ENCODE measurements around the gene SIX1. TPM values are rescaled to one million over a fixed set of nuclear protein-coding genes. Genes with fewer than 3 reads are reported as not detected.

The SIX1 gene
- total RNA-seq, 2 experiments from 2014 or later: not detected

- ChIA-PET CTCF (interaction anchor here (1.4 to 2.2 kb wide), 2 partner anchors 12 to 389 kb away, joined by 6 to 8 read pairs; no protein-coding TSS in a partner anchor), POLR2A (no interaction called here)
- peaks cover 21% of the 10 kb centered on the region for H3K4me1 Mint-ChIP-seq (ENCODE audit: low read depth)
- peaks cover 64% of the 10 kb centered on the region for H3K27me3 Mint-ChIP-seq (ENCODE audit: low read depth)
- peaks cover 6% of the 10 kb centered on the region for H3K36me3 Mint-ChIP-seq (ENCODE audit: low read depth)
- no peak for DNase-seq
- H3K27ac Mint-ChIP-seq: no peak overlapping the region
- H3K4me3 Mint-ChIP-seq: no peak overlapping the region
- no peak for ATAC-seq
- H3K9me3 Mint-ChIP-seq (ENCODE audit: insufficient read depth): no peaks in the 10 kb centered on the region
Observed at GRCh38 chr14:60636879-60637478, 12.3 kb downstream of the SIX1 start.

GRCh38 chr14:60634153-60634552 lies 15.1 kb downstream of the SIX1 start:
- POLR2A ChIA-PET: interaction anchor here (0.6 kb wide), 1 partner anchor 69 kb away, joined by 3 read pairs; no protein-coding TSS in a partner anchor
- Mint-ChIP-seq H3K36me3 (ENCODE audit: low read depth) (peaks cover 2% of the 10 kb centered on the region), H3K9me3 (ENCODE audit: insufficient read depth) (no peaks in the 10 kb centered on the region), H3K27me3 (ENCODE audit: low read depth) (peaks cover 53% of the 10 kb centered on the region), H3K4me3 (no peak overlapping the region), H3K4me1 (ENCODE audit: low read depth) (peaks cover 23% of the 10 kb centered on the region), H3K27ac (no peak overlapping the region)
- no peak for DNase-seq
- CTCF ChIA-PET: no interaction called here
- no peak for ATAC-seq

- POLR2A ChIA-PET: interaction anchor here (1.1 kb wide), 1 partner anchor 622 kb away, joined by 3 read pairs; no protein-coding TSS in a partner anchor
- peaks cover 48% of the 10 kb centered on the region for H3K27me3 Mint-ChIP-seq (ENCODE audit: low read depth)
- H3K27ac Mint-ChIP-seq: no peak overlapping the region
- peak; percentile 42 for DNase-seq
- ATAC-seq: peak; percentile 77
- H3K9me3 Mint-ChIP-seq (ENCODE audit: insufficient read depth): no peaks in the 10 kb centered on the region
- peaks cover 2% of the 10 kb centered on the region for H3K36me3 Mint-ChIP-seq (ENCODE audit: low read depth)
- peak overlapping the region; percentile 20 for H3K4me3 Mint-ChIP-seq
- CTCF ChIA-PET: interaction anchor here (1.1 to 1.4 kb wide), 2 partner anchors 392 to 402 kb away, joined by 3 to 5 read pairs; no protein-coding TSS in a partner anchor
- peaks cover 17% of the 10 kb centered on the region for H3K4me1 Mint-ChIP-seq (ENCODE audit: low read depth)
Observed at GRCh38 chr14:60632777-60633176, 16.5 kb downstream of the SIX1 start.

GRCh38 chr14:60632257-60632656 lies 17.0 kb downstream of the SIX1 start:
- DNase-seq (no peak), ATAC-seq (peak; percentile 58)
- Mint-ChIP-seq H3K27me3 (ENCODE audit: low read depth) (peaks cover 47% of the 10 kb centered on the region), H3K4me3 (peak overlapping the region; percentile 20), H3K27ac (no peak overlapping the region), H3K36me3 (ENCODE audit: low read depth) (peaks cover 2% of the 10 kb centered on the region), H3K9me3 (ENCODE audit: insufficient read depth) (no peaks in the 10 kb centered on the region), H3K4me1 (ENCODE audit: low read depth) (peaks cover 17% of the 10 kb centered on the region)
- POLR2A ChIA-PET: interaction anchor here (1.1 kb wide), 1 partner anchor 622 kb away, joined by 3 read pairs; no protein-coding TSS in a partner anchor
- CTCF ChIA-PET: interaction anchor here (1.1 to 1.4 kb wide), 3 partner anchors 393 to 402 kb away, joined by 3 to 5 read pairs (median 3); no protein-coding TSS in a partner anchor

GRCh38 chr14:60631842-60632241 lies 17.4 kb downstream of the SIX1 start:
- ATAC-seq (no peak), DNase-seq (no peak)
- Mint-ChIP-seq H3K4me3 (no peak overlapping the region), H3K27me3 (ENCODE audit: low read depth) (peaks cover 43% of the 10 kb centered on the region), H3K27ac (no peak overlapping the region), H3K36me3 (ENCODE audit: low read depth) (peaks cover under 1% of the 10 kb centered on the region), H3K4me1 (ENCODE audit: low read depth) (peaks cover 16% of the 10 kb centered on the region), H3K9me3 (ENCODE audit: insufficient read depth) (no peaks in the 10 kb centered on the region)
- CTCF ChIA-PET: interaction anchor here (1.2 to 1.4 kb wide), 2 partner anchors 393 to 396 kb away, joined by 3 to 5 read pairs; no protein-coding TSS in a partner anchor
- POLR2A ChIA-PET: interaction anchor here (1.1 kb wide), 1 partner anchor 622 kb away, joined by 3 read pairs; no protein-coding TSS in a partner anchor

GRCh38 chr14:60630129-60630528 lies 19.1 kb downstream of the SIX1 start:
- ChIA-PET CTCF (interaction anchor here (1.3 kb wide), 1 partner anchor 395 kb away, joined by 4 read pairs; no protein-coding TSS in a partner anchor), POLR2A (no interaction called here)
- Mint-ChIP-seq H3K27me3 (ENCODE audit: low read depth) (peaks cover 32% of the 10 kb centered on the region), H3K4me3 (no peak overlapping the region), H3K27ac (no peak overlapping the region), H3K9me3 (ENCODE audit: insufficient read depth) (no peaks in the 10 kb centered on the region), H3K36me3 (ENCODE audit: low read depth) (no peaks in the 10 kb centered on the region), H3K4me1 (ENCODE audit: low read depth) (peaks cover 15% of the 10 kb centered on the region)
- no peak for DNase-seq
- ATAC-seq: no peak

GRCh38 chr14:60628892-60629291 lies 20.4 kb downstream of the SIX1 start:
- H3K9me3 Mint-ChIP-seq (ENCODE audit: insufficient read depth): no peaks in the 10 kb centered on the region
- DNase-seq: no peak

GRCh38 chr14:60622917-60623257 lies 26.4 kb downstream of the SIX1 start:
- no peak overlapping the region for H3K27ac Mint-ChIP-seq
- no peak for DNase-seq
- CTCF ChIA-PET: interaction anchor here (1.1 to 5.9 kb wide), 3 partner anchors 104 to 630 kb away, joined by 3 to 49 read pairs (median 46); no protein-coding TSS in a partner anchor

More at GRCh38 chr14:60628892-60629291, 20.4 kb downstream of the SIX1 start:
- no peak overlapping the region for H3K27ac Mint-ChIP-seq
- no peak overlapping the region for H3K4me3 Mint-ChIP-seq
- no peaks in the 10 kb centered on the region for H3K36me3 Mint-ChIP-seq (ENCODE audit: low read depth)
- ATAC-seq: no peak
- CTCF ChIA-PET: interaction anchor here (1.3 kb wide), 1 partner anchor 397 kb away, joined by 4 read pairs; no protein-coding TSS in a partner anchor
- H3K27me3 Mint-ChIP-seq (ENCODE audit: low read depth): peaks cover 35% of the 10 kb centered on the region
- peaks cover 15% of the 10 kb centered on the region for H3K4me1 Mint-ChIP-seq (ENCODE audit: low read depth)
- POLR2A ChIA-PET: no interaction called here

GRCh38 chr14:60622210-60622916 lies 26.9 kb downstream of the SIX1 start:
- no peak for ATAC-seq
- no peak overlapping the region for H3K27ac Mint-ChIP-seq
- POLR2A ChIA-PET: no interaction called here

More at GRCh38 chr14:60622917-60623257, 26.4 kb downstream of the SIX1 start:
- ATAC-seq: no peak
- H3K4me1 Mint-ChIP-seq (ENCODE audit: low read depth): peaks cover 3% of the 10 kb centered on the region
- POLR2A ChIA-PET: no interaction called here
- H3K36me3 Mint-ChIP-seq (ENCODE audit: low read depth): no peaks in the 10 kb centered on the region
- no peak overlapping the region for H3K4me3 Mint-ChIP-seq
- H3K9me3 Mint-ChIP-seq (ENCODE audit: insufficient read depth): no peaks in the 10 kb centered on the region
- H3K27me3 Mint-ChIP-seq (ENCODE audit: low read depth): peaks cover 24% of the 10 kb centered on the region

GRCh38 chr14:60621386-60621785 lies 27.9 kb downstream of the SIX1 start:
- no peaks in the 10 kb centered on the region for H3K36me3 Mint-ChIP-seq (ENCODE audit: low read depth)
- no peaks in the 10 kb centered on the region for H3K9me3 Mint-ChIP-seq (ENCODE audit: insufficient read depth)
- H3K27ac Mint-ChIP-seq: no peak overlapping the region
- H3K27me3 Mint-ChIP-seq (ENCODE audit: low read depth): peaks cover 32% of the 10 kb centered on the region
- no peak overlapping the region for H3K4me3 Mint-ChIP-seq
- peaks cover 3% of the 10 kb centered on the region for H3K4me1 Mint-ChIP-seq (ENCODE audit: low read depth)
- ChIA-PET POLR2A (no interaction called here), CTCF (interaction anchor here (0.7 kb wide), 1 partner anchor 405 kb away, joined by 3 read pairs; no protein-coding TSS in a partner anchor)
- no peak for ATAC-seq
- DNase-seq: no peak

More at GRCh38 chr14:60622210-60622916, 26.9 kb downstream of the SIX1 start:
- CTCF ChIA-PET: interaction anchor here (5.9 kb wide), 1 partner anchor 631 kb away, joined by 46 read pairs; no protein-coding TSS in a partner anchor
- no peak overlapping the region for H3K4me3 Mint-ChIP-seq
- DNase-seq: no peak
- peaks cover 3% of the 10 kb centered on the region for H3K4me1 Mint-ChIP-seq (ENCODE audit: low read depth)
- H3K27me3 Mint-ChIP-seq (ENCODE audit: low read depth): peaks cover 26% of the 10 kb centered on the region
- H3K36me3 Mint-ChIP-seq (ENCODE audit: low read depth): no peaks in the 10 kb centered on the region
- H3K9me3 Mint-ChIP-seq (ENCODE audit: insufficient read depth): no peaks in the 10 kb centered on the region

- H3K36me3 Mint-ChIP-seq (ENCODE audit: low read depth): no peaks in the 10 kb centered on the region
- no peak for ATAC-seq
- H3K4me1 Mint-ChIP-seq (ENCODE audit: low read depth): peaks cover 3% of the 10 kb centered on the region
- no peak overlapping the region for H3K4me3 Mint-ChIP-seq
- no peak overlapping the region for H3K27ac Mint-ChIP-seq
- ChIA-PET POLR2A (no interaction called here), CTCF (interaction anchor here (0.6 kb wide), 1 partner anchor 361 kb away, joined by 3 read pairs; no protein-coding TSS in a partner anchor)
- H3K27me3 Mint-ChIP-seq (ENCODE audit: low read depth): peaks cover 28% of the 10 kb centered on the region
- no peak for DNase-seq
- no peaks in the 10 kb centered on the region for H3K9me3 Mint-ChIP-seq (ENCODE audit: insufficient read depth)
Observed at GRCh38 chr14:60618241-60618640, 31.0 kb downstream of the SIX1 start.
